Head of caudate nucleus (tissue), 42 donors: ENCODE measurements around the gene LRRC45.
"Not testable (repeated sequence)": the region's sequence is repeated elsewhere in the genome, so short reads cannot be mapped to it uniquely, and the experiment has no call there.

Experiments used
- DNase-seq, 42 donors: peaks; one replicate each; pipeline versions ENCODE4 v3.0.0 to v3.0.0-alpha.2; 2020 to 2021; ENCODE audit warnings: mixed read lengths in 7 of 42
- intact Hi-C: fragments of 100-400 bp; cut with DNase I; formaldehyde crosslinking; loops from one replicate; pipeline ENCODE4 v1.15.0; 2022

LRRC45 gene

GRCh38 chr17:82022981-82023446 lies at the start of gene LRRC45:
TSS of gene LRRC45 (plus strand) at chr17:82023305. CDS start at chr17:82023644, 339 bp downstream.
- intact Hi-C loops, result loop anchor here (5.0 kb wide), 2 partner anchors 46 to 61 kb away; partner anchors contain the start of genes ASPSCR1 and NOTUM
- peak; percentile 99 to 100 (median 100) for DNase-seq

DNA sequence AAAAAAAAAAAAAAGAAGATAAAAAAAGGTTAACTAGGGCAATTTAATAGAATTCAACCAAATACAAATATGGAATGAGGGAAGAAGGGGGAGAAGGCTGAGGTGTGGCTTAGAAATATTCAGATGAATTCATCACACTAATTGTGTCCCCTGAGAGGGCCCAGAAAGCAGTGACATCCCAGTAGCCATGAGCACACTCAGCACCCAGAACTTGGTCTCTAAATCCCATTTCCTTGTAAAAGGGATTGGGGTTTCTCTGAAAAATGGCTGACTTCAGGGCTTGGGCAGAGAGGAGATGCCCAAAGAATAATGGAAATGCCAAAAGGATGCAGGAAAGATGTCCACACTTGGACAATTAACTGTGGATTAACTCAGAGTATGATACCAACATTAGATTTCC lies 49.7 kb upstream of the LRRC45 start:
- intact Hi-C loops, result no loop called here
- DNase-seq, result no peak

DNA sequence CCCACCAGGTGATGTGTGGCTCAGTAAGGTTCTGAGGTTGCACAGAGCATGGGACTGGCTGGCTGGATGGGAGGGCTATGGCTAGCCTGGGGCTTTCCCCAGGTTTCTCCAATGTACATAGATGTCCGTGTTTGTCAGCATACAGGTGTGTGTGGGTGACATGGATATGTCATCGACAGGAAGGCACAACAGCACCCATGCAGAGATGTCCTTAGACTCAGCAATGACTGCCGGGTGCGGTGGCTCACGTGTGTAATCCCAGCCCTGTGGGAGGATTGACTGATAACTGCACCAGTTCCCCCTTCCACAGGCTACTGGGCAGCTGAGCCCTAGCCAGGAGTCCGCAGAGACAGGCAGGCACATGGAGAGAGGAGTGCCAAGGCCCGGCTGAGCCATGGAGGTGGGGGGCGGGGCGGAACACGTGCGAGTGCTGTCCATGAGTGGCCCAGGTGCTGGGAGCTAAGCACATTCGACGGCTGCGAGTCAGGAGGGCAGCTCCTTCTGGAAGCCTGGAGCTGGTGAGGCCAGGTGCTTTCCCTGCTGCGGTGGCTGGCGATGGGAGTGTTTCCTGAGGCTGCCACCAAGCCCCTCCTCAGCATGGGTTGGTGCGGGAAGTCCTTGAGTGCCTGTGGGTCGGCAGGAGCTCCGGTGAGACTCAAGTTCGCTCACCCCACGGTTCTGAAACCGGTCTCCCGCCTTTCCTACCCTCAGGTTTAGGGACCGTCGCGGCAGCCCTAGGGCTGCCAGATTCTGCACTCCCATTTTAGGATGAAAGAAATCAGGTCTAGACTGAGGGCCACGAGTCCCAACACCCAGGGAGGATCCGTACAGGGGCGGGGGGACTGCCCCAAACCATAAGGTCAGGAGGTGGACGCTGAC lies 46.5 kb upstream of the LRRC45 start:
- DNase-seq, result peak in 6 of 42 donors; percentile 20 to 53 (median 28)
- intact Hi-C loops, result loop anchor here (5.0 kb wide), 1 partner anchor 46 kb away; the partner anchor contains the start of genes CENPX and LRRC45

DNA sequence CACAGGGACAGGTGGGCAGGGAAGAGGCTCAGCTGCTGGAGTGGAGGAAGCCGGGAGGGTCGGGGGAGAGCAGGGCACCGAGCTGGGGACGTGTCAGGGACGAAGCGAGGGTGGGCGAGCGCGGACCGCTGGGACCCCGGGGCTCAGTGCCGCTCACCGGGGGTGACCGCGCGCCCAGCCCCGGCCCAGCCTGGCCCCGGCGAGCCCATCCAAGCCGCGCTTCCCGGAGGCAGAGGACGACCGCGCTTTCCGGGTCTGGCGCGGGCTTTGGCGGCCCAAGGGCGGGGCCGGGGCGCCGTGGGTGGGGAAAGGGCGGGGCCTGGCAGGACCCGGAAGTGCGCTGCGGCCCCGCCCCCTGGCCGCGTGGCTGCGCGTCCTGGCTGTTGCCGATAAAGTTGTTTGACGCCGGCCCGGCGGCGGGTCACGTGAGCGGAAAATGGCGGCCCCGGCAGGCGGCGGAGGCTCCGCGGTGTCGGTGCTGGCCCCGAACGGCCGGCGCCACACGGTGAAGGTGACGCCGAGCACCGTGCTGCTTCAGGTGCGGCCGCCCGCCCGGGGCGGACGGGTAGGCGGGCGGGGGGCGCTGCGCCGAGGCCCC lies 45.8 kb upstream of the LRRC45 start, which contains the start of gene ASPSCR1:
Gene ASPSCR1 (plus strand): TSS at position 419 of the 598 bp plus-strand sequence. CDS start 18 bp downstream, at position 437.
- DNase-seq, result peak; percentile 65 to 96 (median 91)
- intact Hi-C loops, result loop anchor here (5.0 kb wide), 1 partner anchor 45 kb away; the partner anchor contains the start of genes CENPX and LRRC45

- DNase-seq, result no peak
- intact Hi-C loops, result loop anchor here (5.0 kb wide), 1 partner anchor 44 kb away; the partner anchor contains the start of genes CENPX and LRRC45
Observed at GRCh38 chr17:81978524-81979298, 44.4 kb upstream of the LRRC45 start.

DNA sequence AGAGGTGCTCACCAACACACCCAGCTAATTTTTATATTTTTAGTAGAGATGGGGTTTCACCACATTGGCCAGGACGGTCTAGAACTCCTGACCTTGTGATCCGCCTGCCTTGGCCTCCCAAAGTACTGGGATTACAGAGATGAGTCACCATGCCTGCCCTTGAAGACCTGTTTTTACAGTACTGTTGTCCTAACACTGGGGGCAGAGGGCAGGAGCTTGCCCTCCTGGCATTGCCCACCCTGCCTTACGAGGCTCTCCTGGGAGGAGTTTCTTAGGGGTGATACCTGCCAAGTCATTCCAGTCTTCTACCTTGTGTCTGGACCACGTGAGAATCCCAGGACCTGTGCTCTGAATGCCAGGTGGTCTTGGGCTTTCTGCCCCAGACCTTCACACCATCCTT lies 43.0 kb upstream of the LRRC45 start:
- intact Hi-C loops, result no loop called here
- no peak for DNase-seq

GRCh38 chr17:81980707-81981343 lies 42.3 kb upstream of the LRRC45 start:
- no peak for DNase-seq
- intact Hi-C loops, result no loop called here

- intact Hi-C loops, DNase-seq: not testable (repeated sequence)
Observed at GRCh38 chr17:81981511-81981910, 41.6 kb upstream of the LRRC45 start.

- intact Hi-C loops, result no loop called here
- no peak for DNase-seq
Observed at GRCh38 chr17:81983011-81983638, 40.0 kb upstream of the LRRC45 start.

DNA sequence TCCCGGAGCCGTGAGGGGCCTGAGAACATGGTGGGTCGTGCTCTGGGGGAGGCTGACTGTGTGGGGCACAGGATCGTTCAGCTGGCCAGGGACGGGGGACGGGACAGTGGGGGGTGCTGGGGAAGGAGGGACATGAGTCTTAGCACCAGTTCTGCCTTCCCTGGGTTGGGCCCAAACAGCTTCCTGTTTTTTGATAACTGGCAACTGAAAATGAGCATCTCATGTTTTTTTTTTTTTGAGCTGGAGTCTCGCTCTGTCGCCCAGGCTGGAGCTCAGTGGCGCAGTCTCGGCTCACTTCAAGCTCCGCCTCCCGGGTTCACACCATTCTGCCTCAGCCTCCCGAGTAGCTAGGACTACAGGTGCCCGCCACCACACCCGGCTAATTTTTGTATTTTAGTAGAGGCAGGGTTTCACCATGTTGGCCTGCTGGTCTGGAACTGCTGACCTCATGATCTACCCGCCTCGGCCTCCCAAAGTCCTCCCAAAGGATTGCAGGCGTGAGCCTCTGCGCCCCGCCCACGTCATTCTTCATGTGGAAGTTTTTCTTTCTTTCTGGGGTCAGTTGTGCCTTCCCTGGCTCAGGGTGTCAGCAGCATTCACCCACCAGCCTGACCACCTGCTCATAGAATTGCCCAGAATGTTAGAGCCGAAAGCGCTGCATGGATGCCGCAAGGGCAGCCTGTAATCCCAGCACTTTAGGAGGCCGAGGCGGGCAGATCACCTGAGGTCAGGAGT lies 39.3 kb upstream of the LRRC45 start:
- no peak for DNase-seq
- intact Hi-C loops, result no loop called here

DNA sequence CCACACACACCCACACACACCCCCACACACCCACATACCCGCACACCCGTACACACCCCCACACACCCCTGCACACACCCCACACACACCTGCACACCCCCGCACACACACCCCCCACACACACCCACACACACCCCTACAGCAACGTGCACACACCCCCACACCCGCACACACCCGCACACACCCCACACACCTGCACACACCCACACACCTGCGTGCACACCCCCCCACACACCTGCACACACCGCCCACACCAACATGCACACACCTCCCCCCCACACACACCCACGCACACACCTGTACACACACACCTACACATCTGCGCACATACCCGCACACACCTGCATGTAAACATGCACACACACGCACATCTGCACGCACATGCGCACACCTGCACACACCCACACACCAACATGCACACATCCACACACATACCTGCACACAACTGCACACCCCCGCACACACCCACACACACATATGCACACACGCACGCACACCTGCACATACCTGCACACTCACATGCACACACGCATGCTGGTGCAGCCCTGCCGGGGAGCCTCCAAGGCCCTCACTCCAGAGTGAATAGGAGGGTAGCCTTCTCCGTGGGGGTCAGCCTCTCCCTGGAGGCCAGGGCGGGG lies 38.2 kb upstream of the LRRC45 start:
- no peak for DNase-seq

DNA sequence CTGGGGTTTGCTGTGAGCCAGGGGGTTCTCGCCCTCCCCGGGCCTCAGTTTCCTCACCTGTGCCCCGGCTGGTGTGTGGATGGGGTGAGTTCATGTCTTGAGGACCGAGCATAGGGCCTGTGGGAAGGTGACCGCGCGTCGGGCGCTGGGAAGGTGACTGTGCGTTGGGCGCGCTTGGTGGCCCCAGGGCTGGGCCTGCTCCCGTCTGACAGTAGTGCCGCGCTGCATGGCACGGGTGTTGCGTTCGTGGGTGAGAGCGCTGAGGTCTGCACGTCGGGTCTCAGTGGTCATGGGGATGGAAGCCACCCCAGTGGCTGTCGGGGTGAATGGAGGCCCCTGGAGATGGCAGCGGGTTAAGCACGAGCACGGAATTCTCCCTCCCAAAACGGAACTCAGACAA lies 36.5 kb upstream of the LRRC45 start:
- intact Hi-C loops, result no loop called here

More for the DNA sequence above, 38.2 kb upstream of the LRRC45 start:
- intact Hi-C loops, result no loop called here

GRCh38 chr17:81987161-81987770 lies 35.8 kb upstream of the LRRC45 start:
- DNase-seq, result no peak
- intact Hi-C loops, result no loop called here

More for the DNA sequence above, 36.5 kb upstream of the LRRC45 start:
- DNase-seq, result no peak

- intact Hi-C loops, result no loop called here
- no peak for DNase-seq
Observed at GRCh38 chr17:81990836-81991683, 32.0 kb upstream of the LRRC45 start.

DNA sequence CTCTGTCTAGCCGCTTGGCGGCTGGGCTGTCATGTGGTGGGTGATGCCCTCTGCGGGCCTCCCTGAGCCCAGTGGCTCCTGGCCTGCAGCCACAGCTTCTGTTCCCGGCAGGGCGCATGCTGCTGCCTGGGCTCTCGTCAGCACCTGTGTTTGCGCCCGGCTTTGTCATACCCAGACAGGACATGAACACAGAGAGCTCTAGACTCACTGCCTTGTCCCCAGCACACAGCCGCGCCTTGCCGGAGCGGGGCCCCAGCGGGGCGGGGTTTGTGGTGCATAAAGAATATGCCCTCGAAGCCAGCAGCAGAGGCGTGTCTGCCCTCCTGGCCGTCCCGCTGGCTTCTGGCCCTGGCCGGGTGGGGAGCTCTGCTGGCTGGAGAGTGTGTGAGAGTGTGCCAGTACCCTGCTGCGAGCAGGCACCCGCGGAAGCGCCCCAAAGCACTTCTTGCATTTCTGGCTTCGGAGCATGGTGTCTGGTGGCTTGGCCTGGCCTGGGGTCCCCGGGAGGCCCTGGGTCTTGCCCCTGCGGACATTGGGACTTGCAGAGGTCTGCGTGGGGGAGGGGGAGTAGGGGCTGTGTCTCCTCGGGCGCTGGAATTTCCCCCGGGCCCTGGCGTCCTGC lies 31.3 kb upstream of the LRRC45 start:
- DNase-seq, result peak in 41 of 42 donors; percentile 38 to 85 (median 67)
- intact Hi-C loops, result no loop called here
